Embryonic facial prominence (tissue), 1 donor: ENCODE results near the gene COL25A1.
A peak's percentile ranks its signal among the peaks of the same experiment; 100 is the strongest.
"Not testable (repeated sequence)": the region's sequence is repeated elsewhere in the genome, so short reads cannot be mapped to it uniquely, and the experiment has no call there.

ENCODE experiments used
- DNase-seq: peaks from one replicate; pipeline ENCODE4 v3.0.0-alpha.2; 2016; ENCODE audit errors: extremely low spot score

Gene COL25A1

GRCh38 chr4:109123951-109124350 is 178.5 kb downstream of the COL25A1 start:
- no peak for DNase-seq

- no peak for DNase-seq
These were observed 180.9 kb downstream of the COL25A1 start for GRCh38 chr4:109121561-109121960.

GRCh38 chr4:109119852-109120251 is 182.6 kb downstream of the COL25A1 start:
- DNase-seq: no peak

DNA sequence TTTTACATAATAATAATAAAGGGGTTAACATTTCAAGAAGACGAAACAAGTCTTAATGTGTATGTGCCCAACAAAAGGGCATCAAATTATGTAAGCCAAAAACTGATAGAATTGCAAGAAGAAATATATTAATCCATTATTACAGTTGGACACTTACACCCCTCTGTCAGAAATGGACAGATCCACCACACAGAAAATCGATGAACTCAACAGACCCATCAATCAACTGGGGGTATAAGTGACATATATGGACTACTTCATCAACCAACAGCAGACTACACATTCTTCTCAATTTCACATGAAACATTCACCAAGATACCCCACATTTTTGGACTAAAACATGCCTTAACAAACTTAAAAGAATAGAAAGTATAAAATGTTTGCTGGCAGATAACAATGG is 183.8 kb downstream of the COL25A1 start:
- DNase-seq: no peak

GRCh38 chr4:109114501-109114900 is 188.0 kb downstream of the COL25A1 start:
- DNase-seq: no peak

DNA sequence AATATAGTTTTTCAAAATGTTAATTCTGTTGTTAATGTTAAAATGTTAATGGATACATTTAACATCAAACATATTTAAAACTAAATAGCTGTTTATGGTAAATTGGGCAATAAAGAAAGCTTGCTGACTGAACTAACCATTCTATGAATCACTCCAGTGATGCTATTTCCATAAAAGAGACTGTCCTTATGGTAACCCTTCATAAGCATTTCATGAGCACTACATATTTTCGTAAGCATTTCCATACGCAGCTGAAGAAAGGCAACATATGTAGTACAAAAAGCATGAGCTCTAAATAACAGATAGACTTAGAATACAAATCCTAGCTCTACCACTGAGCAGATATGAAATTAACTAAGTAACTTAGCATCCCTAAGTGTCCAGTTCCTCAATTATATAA is 188.9 kb downstream of the COL25A1 start:
- DNase-seq: peak; percentile 64

GRCh38 chr4:109111031-109111430 is 191.4 kb downstream of the COL25A1 start:
- no peak for DNase-seq

DNA sequence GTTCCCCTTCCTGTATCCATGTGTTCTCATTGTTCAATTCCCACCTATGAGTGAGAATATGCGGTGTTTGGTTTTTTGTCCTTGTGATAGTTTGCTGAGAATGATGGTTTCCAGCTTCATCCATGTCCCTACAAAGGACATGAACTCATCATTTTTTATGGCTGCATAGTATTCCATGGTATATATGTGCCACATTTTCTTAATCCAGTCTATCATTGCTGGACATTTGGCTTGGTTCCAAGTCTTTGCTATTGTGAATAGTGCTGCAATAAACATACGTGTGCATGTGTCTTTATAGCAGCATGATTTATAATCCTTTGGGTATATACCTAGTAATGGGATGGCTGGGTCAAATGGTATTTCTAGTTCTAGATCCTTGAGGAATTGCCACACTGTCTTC is 194.2 kb downstream of the COL25A1 start:
- DNase-seq: not testable (repeated sequence)

DNA sequence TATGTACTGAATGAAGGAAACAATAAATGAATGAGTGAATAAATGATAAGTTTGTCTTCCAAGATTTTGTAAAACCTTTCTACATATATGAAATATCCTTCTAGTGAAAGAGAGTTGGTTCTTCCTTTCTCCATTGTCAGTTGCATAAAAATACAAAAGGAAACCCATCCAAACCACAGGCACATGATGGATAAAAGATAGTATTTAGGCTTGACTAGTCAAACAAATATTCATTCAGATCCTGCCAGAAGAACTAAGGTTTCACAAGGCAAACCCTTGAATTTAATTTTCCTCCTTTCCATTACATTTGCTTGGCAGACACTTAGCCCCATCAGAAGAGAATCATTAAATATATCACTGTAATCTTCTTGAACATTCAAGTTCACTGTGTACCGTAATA is 208.4 kb downstream of the COL25A1 start:
- no peak for DNase-seq

DNA sequence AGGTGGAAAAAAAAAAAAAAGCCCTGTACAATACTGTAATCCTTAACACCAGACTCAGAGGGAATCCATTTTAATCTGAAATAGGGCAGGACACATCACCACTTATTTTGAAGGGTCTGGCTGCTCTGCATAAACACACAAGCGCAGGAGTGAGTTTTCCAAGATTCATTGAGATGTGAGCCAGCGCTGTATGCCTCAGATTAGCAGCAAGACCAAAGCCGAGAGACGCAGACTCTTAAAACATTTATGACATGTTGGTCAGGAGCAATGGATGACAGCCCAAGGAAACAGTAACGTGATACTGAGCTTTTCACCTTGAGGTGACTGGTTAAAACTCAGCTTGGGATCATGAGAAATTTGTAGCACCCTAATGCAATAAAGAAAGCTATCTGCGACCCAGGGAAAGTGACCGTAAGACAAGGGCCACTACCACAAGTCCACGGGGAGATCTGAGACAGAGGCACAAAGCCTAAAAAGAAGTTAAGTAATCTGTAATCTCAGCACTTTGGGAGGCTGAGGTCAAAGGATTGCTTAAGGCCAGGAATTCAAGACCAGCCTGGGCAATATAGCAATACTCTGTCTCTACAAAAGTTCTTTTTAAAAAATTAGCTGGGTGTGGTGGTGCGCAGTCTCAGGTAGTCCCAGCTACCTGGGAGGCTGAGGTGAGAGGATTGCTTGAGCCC is 210.6 kb downstream of the COL25A1 start:
- DNase-seq: no peak

- DNase-seq: no peak
These were observed 218.5 kb downstream of the COL25A1 start for GRCh38 chr4:109083911-109084310.

- DNase-seq: no peak
These were observed 222.7 kb downstream of the COL25A1 start for GRCh38 chr4:109079731-109080130.

DNA sequence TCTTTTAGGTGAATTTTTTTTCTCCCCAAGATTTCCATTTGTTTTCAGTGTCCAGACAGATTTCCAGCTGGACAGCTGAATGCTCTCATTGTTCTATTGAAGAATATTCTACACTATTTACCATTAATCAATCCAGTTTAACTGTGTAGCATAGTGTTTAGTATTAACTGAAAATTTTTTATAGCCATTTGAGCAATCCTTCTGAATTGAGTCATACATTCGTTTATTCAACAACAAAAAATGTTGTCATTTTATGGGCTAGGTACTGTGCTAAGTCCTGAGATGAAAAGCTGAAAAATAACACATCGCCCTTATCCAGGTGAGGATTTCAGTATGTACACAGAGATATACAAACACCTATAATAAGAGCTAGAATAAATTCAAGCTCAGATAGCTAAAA is 223.3 kb downstream of the COL25A1 start:
- no peak for DNase-seq

GRCh38 chr4:109078724-109079123 is 223.7 kb downstream of the COL25A1 start:
- DNase-seq: peak; percentile 12

DNA sequence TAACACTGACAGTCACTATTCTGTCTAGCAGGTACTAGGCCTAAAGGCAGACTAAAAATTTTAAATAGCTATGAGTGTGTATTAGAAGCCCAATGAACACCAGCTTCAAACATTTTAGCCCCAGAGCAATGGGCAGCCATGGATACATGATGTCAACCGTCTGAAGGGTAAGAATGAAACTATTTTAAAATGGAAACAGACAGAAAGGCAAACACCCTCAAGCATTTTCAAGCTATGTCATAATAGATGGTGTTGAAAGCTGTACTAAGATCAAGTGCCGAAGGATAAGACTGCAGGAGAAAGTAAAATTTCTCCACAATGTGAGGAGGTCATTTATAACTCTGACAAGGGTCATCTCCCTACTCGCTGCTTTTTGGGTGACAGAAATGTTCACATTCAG is 225.0 kb downstream of the COL25A1 start:
- no peak for DNase-seq

- DNase-seq: not testable (repeated sequence)
These were observed 225.7 kb downstream of the COL25A1 start for GRCh38 chr4:109076709-109077108.

DNA sequence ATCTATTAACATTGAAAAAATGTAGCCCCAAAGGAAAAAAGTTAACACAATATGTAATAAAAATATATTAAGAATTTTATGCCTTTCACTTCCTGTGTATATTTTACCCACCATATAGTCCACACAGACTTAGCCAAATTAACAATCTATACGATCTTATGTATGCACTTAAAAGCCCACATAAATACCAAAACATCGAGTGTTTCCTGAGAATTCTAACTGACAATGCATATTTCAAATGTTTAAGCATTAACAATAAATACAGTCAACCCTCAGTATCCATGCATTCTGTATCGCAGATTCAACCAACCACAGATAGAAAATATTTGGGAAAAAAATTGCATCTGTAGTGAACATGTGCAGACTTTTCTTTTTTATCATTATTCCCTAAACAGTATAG is 226.8 kb downstream of the COL25A1 start:
- no peak for DNase-seq

DNA sequence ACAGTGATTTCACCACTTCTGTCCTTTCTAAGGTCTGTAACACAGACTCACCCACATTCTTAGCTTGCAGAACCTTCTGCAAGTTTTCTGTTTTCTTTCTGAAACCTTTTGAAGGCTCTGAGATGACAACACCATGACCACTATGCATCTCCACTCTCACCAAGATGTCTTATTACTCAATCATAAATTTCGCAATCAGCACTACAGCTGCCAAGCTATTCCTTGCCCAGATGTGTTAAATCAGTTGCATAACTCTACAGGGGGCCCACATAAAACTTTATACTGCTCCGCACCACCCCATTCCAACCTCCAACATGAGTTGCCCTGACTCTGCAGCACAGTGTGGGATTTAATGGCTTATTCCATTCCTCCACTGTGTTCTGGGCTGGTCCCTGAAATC is 229.9 kb downstream of the COL25A1 start:
- no peak for DNase-seq

DNA sequence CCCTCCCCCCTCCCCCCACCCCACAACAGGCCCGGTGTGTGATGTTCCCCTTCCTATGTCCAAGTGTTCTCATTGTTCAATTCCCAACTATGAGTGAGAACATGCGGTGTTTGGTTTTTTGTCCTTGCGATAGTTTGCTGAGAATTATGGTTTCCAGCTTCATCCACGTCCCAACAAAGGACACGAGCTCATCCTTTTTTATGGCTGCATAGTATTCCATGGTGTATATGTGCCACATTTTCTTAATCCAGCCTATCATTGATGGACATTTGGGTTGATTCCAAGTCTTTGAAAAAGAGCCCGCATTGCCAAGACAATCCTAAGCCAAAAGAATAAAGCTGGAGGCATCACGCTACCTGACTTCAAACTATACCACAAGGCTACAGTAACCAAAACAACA is 231.8 kb downstream of the COL25A1 start:
- not testable (repeated sequence) for DNase-seq

GRCh38 chr4:109067508-109068235 is 234.8 kb downstream of the COL25A1 start:
- DNase-seq: no peak

DNA sequence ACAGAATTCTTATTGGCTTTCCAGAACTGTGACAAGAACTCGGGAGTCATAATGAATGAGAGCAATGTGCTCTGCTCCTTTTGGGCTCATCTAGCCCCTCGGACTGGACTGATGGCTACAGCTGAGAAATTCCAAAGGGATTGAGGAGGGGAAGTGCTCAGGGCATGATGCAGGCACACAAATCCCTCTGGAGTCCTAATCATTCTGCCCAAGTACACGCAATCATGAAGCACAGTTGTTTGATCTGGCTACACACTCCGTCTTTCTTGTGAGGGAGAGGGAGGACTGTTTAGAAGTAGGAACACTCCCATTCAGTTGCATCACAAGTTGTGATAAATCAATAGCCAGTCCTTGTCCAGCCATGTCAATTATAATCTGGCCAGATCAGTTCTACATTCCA is 237.5 kb downstream of the COL25A1 start:
- DNase-seq: no peak

DNA sequence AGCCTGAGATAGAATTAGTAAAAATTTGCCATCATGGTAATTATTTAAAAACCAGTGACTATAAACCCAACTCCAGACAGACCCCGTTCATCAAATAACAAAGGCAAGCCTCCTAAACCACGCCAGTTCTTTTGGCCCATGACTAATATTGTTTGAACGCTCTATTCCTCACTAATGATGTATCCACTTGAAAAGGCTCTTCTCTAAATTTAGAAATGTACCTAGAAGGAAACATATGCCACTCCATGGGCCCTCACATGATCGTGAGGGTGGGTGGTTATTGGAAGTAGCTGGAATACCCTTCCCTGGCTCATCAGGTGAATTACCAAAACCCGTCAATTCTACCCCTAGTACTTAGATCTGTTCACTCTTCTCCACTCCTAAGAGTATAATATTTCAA is 249.2 kb downstream of the COL25A1 start:
- DNase-seq: no peak

GRCh38 chr4:109052821-109053220 is 249.6 kb downstream of the COL25A1 start:
- no peak for DNase-seq

- DNase-seq: no peak
These were observed 251.4 kb downstream of the COL25A1 start for GRCh38 chr4:109051054-109051453.
